T47D (cell line): ENCODE measurements around the gene TXLNB.

Experiments
- DNase-seq, 2 experiments: peaks; one replicate each; pipeline versions ENCODE4 v3.0.0 to v3.0.0-alpha.2; 2011 to 2012; ENCODE audit warnings: low read depth in 1 of 2, low spot score in 1 of 2
- JUND ChIP-seq: IDR thresholded peaks from 2 replicates; pipeline ENCODE4 v1.6.1; 2012; ENCODE audit warnings: low read depth
- in situ Hi-C: cut with HindIII; loops from 2 replicates; pipeline ENCODE4 v1.10.0; 2016; ENCODE audit warnings: low sequenced_read_pairs, low pct_unique_long_range_greater_than_20kb

TXLNB gene

GRCh38 chr6:139291813-139292619 lies at the start of gene TXLNB:
Gene TXLNB (minus strand): TSS chr6:139291998. CDS start chr6:139288899, 3,099 bp downstream.
- in situ Hi-C loops, result no loop called here
- peak in 1 of 2 experiments; percentile 60 for DNase-seq
- TF ChIP-seq JUND, result no peak

DNA sequence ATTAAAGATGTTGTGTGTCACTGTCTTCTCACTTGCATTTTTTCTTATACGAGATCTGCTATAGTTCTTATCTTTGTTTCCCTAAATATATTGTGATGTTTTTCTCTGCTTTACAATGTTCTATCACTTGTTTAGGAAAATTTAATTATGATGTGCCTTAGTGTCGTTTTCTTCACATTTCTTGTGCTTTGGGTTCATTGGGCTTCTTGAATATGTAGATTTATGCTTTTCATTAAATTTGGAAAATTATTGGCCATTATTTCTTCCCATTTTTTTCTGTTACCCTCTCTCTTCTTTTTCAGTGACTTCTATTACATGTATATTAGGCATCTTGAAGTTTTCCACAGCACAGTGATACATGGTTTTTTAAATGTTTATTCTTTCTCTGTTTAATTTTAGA lies 49.3 kb upstream of the TXLNB start:
- no peak for TF ChIP-seq JUND
- DNase-seq, result no peak
- in situ Hi-C loops, result no loop called here

DNA sequence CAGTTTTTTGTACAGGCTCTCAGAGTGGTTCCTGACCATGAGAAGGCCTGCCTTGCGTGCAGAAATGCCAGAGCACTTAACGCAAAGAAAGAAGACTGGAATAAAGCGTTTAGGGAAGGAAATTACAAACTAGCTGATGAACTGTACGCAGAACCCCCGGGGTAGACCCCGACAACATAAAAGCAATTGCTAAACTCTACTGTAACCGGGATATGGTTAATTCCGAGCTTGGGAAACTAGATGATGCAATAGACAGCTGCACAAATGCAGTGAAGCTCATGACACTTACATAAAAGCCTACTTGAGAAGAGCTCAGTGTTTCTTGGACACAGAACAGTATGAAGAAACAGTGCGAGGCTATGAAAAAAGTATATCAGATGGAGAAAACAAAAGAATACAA lies 47.0 kb upstream of the TXLNB start:
- in situ Hi-C loops, result no loop called here
- DNase-seq, result no peak
- TF ChIP-seq JUND, result no peak

DNA sequence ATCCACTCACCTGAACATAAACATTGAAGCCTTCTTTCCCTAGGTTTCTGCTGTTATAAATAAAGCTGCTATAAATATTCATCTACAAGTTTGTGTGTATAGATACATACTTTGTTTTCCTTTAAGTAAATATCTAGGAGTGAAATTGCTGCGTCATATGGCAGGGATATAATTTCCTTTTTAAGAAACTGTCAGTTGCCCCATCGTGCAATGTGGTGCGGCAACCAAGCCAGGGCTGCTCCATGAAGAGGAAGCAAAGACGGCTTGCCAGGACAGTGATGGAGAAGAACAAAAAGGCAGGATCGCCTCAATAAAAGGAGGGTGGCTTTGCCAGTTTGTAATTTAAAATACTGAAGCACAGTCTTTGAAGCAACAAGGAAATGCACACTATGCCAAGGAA lies 46.0 kb upstream of the TXLNB start:
- in situ Hi-C loops, result no loop called here
- no peak for DNase-seq
- no peak for TF ChIP-seq JUND

DNA sequence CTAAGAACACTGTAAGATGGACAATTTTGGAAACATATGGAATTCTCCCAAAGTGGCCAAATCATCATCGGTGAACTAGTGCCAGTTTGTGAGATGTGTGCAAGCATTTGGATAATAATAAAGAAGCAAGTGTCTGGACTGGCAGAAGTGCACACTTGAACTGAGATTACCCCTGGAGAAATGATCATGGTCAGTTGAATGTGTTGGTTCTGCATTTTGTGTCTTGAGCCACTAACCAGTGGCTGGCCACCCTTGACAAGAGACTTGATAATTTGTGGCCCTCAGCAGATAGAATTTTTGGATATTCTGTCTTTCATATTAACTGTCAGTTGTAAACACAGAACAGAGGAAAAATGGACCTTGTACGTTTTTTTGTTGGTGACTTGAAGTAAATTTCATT lies 45.2 kb upstream of the TXLNB start:
- no peak for TF ChIP-seq JUND
- no peak for DNase-seq
- in situ Hi-C loops, result no loop called here

DNA sequence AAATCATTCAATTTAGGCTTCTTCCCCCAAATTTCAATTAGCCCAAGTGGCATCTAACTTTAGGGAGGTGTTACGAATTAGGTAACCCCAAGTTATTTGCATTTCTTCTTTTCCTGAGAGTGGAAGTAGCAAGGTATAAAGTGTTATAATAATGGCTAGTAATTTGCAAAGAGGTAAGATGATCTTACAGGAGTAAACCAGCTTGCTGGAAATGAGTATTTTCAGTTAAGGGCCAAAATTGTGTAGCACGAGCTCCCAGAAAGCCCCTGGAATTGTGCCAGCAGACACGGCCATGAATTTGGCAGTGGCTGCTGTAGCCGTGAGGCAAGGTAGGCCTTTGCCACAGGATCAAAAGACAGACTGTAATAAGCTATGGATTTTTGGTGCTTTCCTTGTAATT lies 44.7 kb upstream of the TXLNB start:
- DNase-seq, result no peak

DNA sequence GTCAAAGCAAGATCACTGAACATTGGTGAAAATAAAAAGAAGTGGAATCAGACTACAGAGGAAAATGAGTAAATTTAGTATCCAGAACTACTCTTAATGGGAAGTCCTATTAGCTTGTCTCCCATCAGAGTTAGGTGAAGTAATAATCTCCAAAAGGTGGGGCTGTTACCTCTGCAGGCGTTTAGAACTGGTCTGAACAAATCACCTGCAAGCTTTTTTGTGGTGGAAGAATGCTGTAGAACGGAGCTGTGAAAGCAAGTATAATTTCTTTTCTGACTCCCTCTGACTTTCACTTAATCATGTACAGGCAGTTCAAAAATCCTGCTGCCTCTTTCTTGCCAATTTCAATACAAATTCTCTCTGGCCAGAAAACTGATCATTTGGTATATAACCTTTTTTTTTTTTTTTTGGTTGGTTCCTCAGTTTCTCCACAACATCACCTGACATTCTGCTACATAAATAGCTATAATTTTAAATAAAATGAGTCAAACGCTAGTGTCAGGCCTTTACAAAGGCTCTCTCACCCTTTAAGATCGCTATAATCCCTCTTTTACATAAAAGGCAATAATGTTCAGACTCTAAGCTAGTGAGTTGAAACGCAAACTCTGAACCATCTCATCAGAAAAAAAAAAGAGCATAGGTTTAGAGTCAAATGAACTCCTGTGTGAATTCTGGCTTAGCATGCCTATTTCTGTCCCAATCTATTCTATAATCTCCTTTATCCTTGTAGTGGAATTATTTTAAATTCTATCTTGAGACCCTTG lies 43.8 kb upstream of the TXLNB start:
- TF ChIP-seq JUND, result no peak
- DNase-seq, result no peak

More for the DNA sequence above, 44.7 kb upstream of the TXLNB start:
- TF ChIP-seq JUND, result no peak
- in situ Hi-C loops, result no loop called here

GRCh38 chr6:139334806-139335446 lies 43.1 kb upstream of the TXLNB start:
- DNase-seq, result no peak
- in situ Hi-C loops, result no loop called here
- no peak for TF ChIP-seq JUND

More for the DNA sequence above, 43.8 kb upstream of the TXLNB start:
- in situ Hi-C loops, result no loop called here

GRCh38 chr6:139330826-139331500 lies 39.2 kb upstream of the TXLNB start:
- DNase-seq, result peak in 1 of 2 experiments; percentile 94
- in situ Hi-C loops, result no loop called here

GRCh38 chr6:139330306-139330705 lies 38.5 kb upstream of the TXLNB start:
- no peak for TF ChIP-seq JUND
- DNase-seq, result peak in 1 of 2 experiments; percentile 68
- in situ Hi-C loops, result no loop called here

More at GRCh38 chr6:139330826-139331500, 39.2 kb upstream of the TXLNB start:
- peak; percentile 78 for TF ChIP-seq JUND

DNA sequence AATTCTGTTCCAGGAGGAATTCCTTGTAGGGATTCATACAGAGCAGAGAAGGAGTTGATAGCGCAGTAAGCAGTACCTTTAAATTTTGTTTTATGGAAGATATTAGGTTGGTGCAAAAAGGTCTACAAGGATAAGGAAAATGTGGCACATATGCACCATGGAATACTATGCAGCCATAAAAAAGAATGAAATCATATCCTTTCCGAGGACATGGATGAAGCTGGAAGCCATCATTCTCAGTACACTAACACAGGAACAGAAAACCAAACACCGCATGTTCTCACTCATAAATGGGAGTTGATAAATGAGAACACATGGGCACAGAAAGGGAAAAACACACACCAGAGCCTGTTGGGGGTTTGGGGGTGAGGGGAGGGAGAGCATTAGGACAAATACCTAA lies 37.4 kb upstream of the TXLNB start:
- TF ChIP-seq JUND, result no peak
- in situ Hi-C loops, result no loop called here
- DNase-seq, result no peak

- in situ Hi-C loops, result no loop called here
- no peak for TF ChIP-seq JUND
Measured at GRCh38 chr6:139327038-139327437, 35.2 kb upstream of the TXLNB start.

More at GRCh38 chr6:139327038-139327437, 35.2 kb upstream of the TXLNB start:
- DNase-seq, result no peak
